Putamen (tissue), 1 donor: ENCODE data around the gene RIPOR2.
"Not testable (repeated sequence)": the region's sequence is repeated elsewhere in the genome, so short reads cannot be mapped to it uniquely, and the experiment has no call there.

ENCODE experiments used
- DNase-seq: peaks from one replicate; pipeline ENCODE4 v3.0.0-alpha.2; 2016; ENCODE audit warnings: low spot score

Gene RIPOR2

GRCh38 chr6:24902782-24903181 is 33.0 kb downstream of the RIPOR2 start:
- DNase-seq, result no peak

GRCh38 chr6:24901698-24902328 is 33.9 kb downstream of the RIPOR2 start:
- DNase-seq, result no peak

GRCh38 chr6:24900917-24901697 is 34.7 kb downstream of the RIPOR2 start:
- DNase-seq, result no peak

GRCh38 chr6:24899997-24900325 is 35.8 kb downstream of the RIPOR2 start:
- no peak for DNase-seq

GRCh38 chr6:24899136-24899996 is 36.4 kb downstream of the RIPOR2 start:
- DNase-seq, result no peak

- no peak for DNase-seq
These were observed 37.1 kb downstream of the RIPOR2 start for GRCh38 chr6:24898676-24899075.

- DNase-seq, result no peak
These were observed 38.6 kb downstream of the RIPOR2 start for GRCh38 chr6:24897186-24897585.

GRCh38 chr6:24893342-24893850 is 42.4 kb downstream of the RIPOR2 start:
- DNase-seq, result no peak

GRCh38 chr6:24891004-24891403 is 44.8 kb downstream of the RIPOR2 start:
- no peak for DNase-seq

- no peak for DNase-seq
These were observed 45.3 kb downstream of the RIPOR2 start for GRCh38 chr6:24890471-24890870.

GRCh38 chr6:24888715-24889370 is 46.9 kb downstream of the RIPOR2 start:
- DNase-seq, result no peak

GRCh38 chr6:24887545-24888140 is 48.1 kb downstream of the RIPOR2 start:
- peak; percentile 48 for DNase-seq

GRCh38 chr6:24883618-24884017 is 52.1 kb downstream of the RIPOR2 start:
- DNase-seq, result no peak

GRCh38 chr6:24882835-24883555 is 52.8 kb downstream of the RIPOR2 start:
- no peak for DNase-seq

- DNase-seq, result no peak
These were observed 53.5 kb downstream of the RIPOR2 start for GRCh38 chr6:24882295-24882694.

GRCh38 chr6:24881376-24881775 is 54.4 kb downstream of the RIPOR2 start:
- no peak for DNase-seq

GRCh38 chr6:24880451-24880850 is 55.3 kb downstream of the RIPOR2 start:
- DNase-seq, result no peak

GRCh38 chr6:24879351-24879750 is 56.4 kb downstream of the RIPOR2 start:
- DNase-seq, result no peak

GRCh38 chr6:24877747-24878146 is 58.0 kb downstream of the RIPOR2 start:
- not testable (repeated sequence) for DNase-seq

- DNase-seq, result no peak
These were observed 59.0 kb downstream of the RIPOR2 start for GRCh38 chr6:24876499-24877465.
